Measurements from ENCODE around the gene SH3PXD2A. TPM values are rescaled to one million over a fixed set of nuclear protein-coding genes. Genes with fewer than 3 reads are reported as not detected.

The SH3PXD2A gene
- total RNA-seq, 2 donors from 2014 or later, result 8.7 to 13.7 TPM

GRCh38 chr10:103600956-103601569 lies 254.3 kb downstream of the SH3PXD2A start:
- no peaks in the 10 kb centered on the region for H3K9me3 Mint-ChIP-seq
- DNase-seq (ENCODE audit: low spot score in 2 of 2) (no peak), ATAC-seq (no peak)
- peak overlapping the region in 1 of 2 donors; percentile 5 for H3K27ac Mint-ChIP-seq
- H3K36me3 Mint-ChIP-seq, result peaks cover 0 to 4% of the 10 kb centered on the region in 2 donors

DNA sequence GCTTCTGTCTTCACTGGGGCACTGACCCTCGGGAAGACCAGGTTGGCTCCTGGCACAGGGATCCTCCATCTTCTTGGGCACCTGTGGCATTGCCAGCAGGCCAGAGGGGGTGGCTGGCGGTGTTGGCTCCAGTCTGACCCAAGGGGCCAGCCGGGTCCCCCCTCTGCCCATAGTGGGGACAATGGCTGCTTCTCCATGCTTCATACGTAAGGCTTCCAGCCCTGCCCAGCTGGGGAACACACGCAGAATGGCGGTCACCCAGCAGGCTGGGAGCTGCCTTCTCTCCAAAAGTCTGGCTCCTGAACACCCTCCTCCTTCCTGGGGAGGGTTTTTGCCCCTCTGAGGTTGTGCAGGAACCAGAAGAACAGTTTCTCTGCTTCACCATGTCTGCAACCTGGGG lies 255.1 kb downstream of the SH3PXD2A start:
- Mint-ChIP-seq H3K27ac (no peak overlapping the region), H3K9me3 (no peaks in the 10 kb centered on the region), H3K36me3 (no peaks in the 10 kb centered on the region)
- DNase-seq (ENCODE audit: low spot score in 2 of 2), result no peak
- ATAC-seq, result no peak

- no peak for ATAC-seq
- Mint-ChIP-seq H3K9me3 (no peaks in the 10 kb centered on the region), H3K36me3 (no peaks in the 10 kb centered on the region), H3K27ac (no peak overlapping the region)
- DNase-seq (ENCODE audit: low spot score in 2 of 2), result no peak
These were observed 255.5 kb downstream of the SH3PXD2A start for GRCh38 chr10:103599907-103600306.

- no peaks in the 10 kb centered on the region for H3K9me3 Mint-ChIP-seq
- no peaks in the 10 kb centered on the region for H3K36me3 Mint-ChIP-seq
- DNase-seq (ENCODE audit: low spot score in 2 of 2) (no peak), ATAC-seq (no peak)
- H3K27ac Mint-ChIP-seq, result no peak overlapping the region
These were observed 256.2 kb downstream of the SH3PXD2A start for GRCh38 chr10:103599211-103599610.

GRCh38 chr10:103598654-103599115 lies 256.7 kb downstream of the SH3PXD2A start:
- Mint-ChIP-seq H3K9me3 (no peaks in the 10 kb centered on the region), H3K27ac (no peak overlapping the region), H3K36me3 (no peaks in the 10 kb centered on the region)
- DNase-seq (ENCODE audit: low spot score in 2 of 2) (no peak), ATAC-seq (peak in 1 of 2 donors; percentile 21)

DNA sequence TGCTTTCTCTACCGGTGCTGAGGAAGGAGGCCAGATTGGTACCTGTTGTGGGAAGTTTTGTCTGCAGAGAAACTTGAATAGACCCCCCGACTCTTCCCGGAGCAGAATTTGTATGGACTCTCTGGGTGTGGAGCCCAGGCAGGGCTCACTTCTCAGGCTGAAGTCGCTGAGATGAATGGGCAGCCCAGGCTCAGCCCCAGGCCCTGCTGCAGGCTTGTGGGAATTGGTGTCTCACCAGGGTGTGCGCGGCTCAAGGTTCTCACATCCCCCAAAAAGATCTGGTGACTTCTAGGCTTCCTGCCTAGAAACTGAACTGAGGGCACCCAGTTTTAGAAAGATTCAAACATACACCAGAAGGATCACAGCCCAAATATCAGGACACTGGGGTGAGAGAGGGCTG lies 258.4 kb downstream of the SH3PXD2A start:
- ATAC-seq (no peak), DNase-seq (ENCODE audit: low spot score in 2 of 2) (no peak)
- Mint-ChIP-seq H3K9me3 (no peaks in the 10 kb centered on the region), H3K36me3 (no peaks in the 10 kb centered on the region), H3K27ac (no peak overlapping the region)

- H3K27ac Mint-ChIP-seq, result no peak overlapping the region
- ATAC-seq, result no peak
These were observed 259.2 kb downstream of the SH3PXD2A start for GRCh38 chr10:103595933-103596726.

DNA sequence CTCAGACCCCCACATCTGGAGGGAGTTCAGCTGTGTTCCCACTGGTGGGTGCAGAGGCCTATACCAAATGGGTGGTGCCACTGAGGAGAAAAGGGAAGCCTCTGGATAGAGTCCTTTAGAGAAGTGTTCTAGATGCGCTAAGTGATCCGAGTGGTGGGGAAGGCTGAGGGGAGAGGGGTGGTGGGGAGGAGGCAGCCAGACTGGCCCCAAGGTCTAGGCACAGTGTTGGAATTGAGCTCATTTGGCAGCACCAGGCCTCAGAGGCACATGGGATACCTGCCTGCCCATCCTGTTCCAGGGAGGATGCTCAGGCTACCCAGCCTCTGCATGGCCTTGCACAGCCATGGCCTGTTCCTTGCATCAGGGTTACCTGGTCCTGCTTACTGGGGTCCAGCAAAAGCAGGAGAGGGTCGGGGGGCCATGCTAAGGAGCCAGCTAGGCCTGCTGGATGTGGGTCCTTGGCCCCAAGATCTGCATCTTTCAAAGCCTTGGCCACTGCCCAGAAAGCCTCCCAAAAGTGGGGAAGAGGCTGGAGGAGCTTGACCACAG lies 262.3 kb downstream of the SH3PXD2A start:
- Mint-ChIP-seq H3K27ac (no peak overlapping the region), H3K9me3 (no peaks in the 10 kb centered on the region), H3K36me3 (no peaks in the 10 kb centered on the region)
- DNase-seq (ENCODE audit: low spot score in 2 of 2) (no peak), ATAC-seq (no peak)

More at GRCh38 chr10:103595933-103596726, 259.2 kb downstream of the SH3PXD2A start:
- no peak for DNase-seq (ENCODE audit: low spot score in 2 of 2)
- Mint-ChIP-seq H3K36me3 (no peaks in the 10 kb centered on the region), H3K9me3 (no peaks in the 10 kb centered on the region)

- no peaks in the 10 kb centered on the region for H3K9me3 Mint-ChIP-seq
These were observed 263.0 kb downstream of the SH3PXD2A start for GRCh38 chr10:103592186-103593021.

GRCh38 chr10:103590744-103591291 lies 264.6 kb downstream of the SH3PXD2A start:
- Mint-ChIP-seq H3K27ac (peak overlapping the region in 1 of 2 donors; percentile 75), H3K36me3 (no peaks in the 10 kb centered on the region), H3K9me3 (no peaks in the 10 kb centered on the region)
- ATAC-seq (peak in 1 of 2 donors; percentile 17), DNase-seq (ENCODE audit: low spot score in 2 of 2) (no peak)

More at GRCh38 chr10:103592186-103593021, 263.0 kb downstream of the SH3PXD2A start:
- Mint-ChIP-seq H3K36me3 (no peaks in the 10 kb centered on the region), H3K27ac (peak overlapping the region in 1 of 2 donors; percentile 37)
- DNase-seq (ENCODE audit: low spot score in 2 of 2), result peak in 1 of 2 donors; percentile 52
- ATAC-seq, result peak; percentile 63 to 74

- ATAC-seq, result no peak
These were observed 265.3 kb downstream of the SH3PXD2A start for GRCh38 chr10:103590060-103590459.

GRCh38 chr10:103589074-103589630 lies 266.2 kb downstream of the SH3PXD2A start:
- ATAC-seq, result no peak
- no peaks in the 10 kb centered on the region for H3K36me3 Mint-ChIP-seq
- no peaks in the 10 kb centered on the region for H3K9me3 Mint-ChIP-seq
- H3K27ac Mint-ChIP-seq, result peak overlapping the region in 1 of 2 donors; percentile 63
- DNase-seq (ENCODE audit: low spot score in 2 of 2), result no peak

More at GRCh38 chr10:103590060-103590459, 265.3 kb downstream of the SH3PXD2A start:
- H3K27ac Mint-ChIP-seq, result no peak overlapping the region
- H3K36me3 Mint-ChIP-seq, result no peaks in the 10 kb centered on the region
- no peak for DNase-seq (ENCODE audit: low spot score in 2 of 2)
- no peaks in the 10 kb centered on the region for H3K9me3 Mint-ChIP-seq

GRCh38 chr10:103587073-103587472 lies 268.3 kb downstream of the SH3PXD2A start:
- Mint-ChIP-seq H3K9me3 (no peaks in the 10 kb centered on the region), H3K36me3 (no peaks in the 10 kb centered on the region)
- no peak for ATAC-seq

DNA sequence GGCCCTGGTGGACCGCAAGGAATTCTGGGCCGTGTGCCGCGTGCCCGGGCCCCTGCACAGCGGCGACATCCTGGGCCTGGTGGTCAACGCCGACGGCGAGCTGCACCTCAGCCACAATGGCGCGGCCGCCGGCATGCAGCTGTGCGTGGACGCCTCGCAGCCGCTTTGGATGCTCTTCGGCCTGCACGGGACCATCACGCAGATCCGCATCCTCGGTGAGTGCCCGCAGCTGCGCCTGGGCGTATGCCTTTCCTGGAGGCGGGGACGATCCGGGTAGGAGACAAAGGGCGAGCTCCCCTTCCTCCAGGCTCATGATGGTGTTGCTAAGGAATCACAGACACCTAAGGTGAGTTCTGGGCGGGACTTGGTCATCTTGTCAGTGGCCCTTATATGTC lies 270.4 kb downstream of the SH3PXD2A start:
- no peaks in the 10 kb centered on the region for H3K36me3 Mint-ChIP-seq
- DNase-seq (ENCODE audit: low spot score in 2 of 2), result no peak
- H3K27ac Mint-ChIP-seq, result peak overlapping the region in 1 of 2 donors; percentile 29
- no peak for ATAC-seq
- no peaks in the 10 kb centered on the region for H3K9me3 Mint-ChIP-seq

More at GRCh38 chr10:103587073-103587472, 268.3 kb downstream of the SH3PXD2A start:
- no peak overlapping the region for H3K27ac Mint-ChIP-seq
- no peak for DNase-seq (ENCODE audit: low spot score in 2 of 2)

- H3K27ac Mint-ChIP-seq, result peak overlapping the region; percentile 66 to 91
- DNase-seq (ENCODE audit: low spot score in 2 of 2), result peak in 1 of 2 donors; percentile 39
- ATAC-seq, result peak; percentile 76 to 79
- no peaks in the 10 kb centered on the region for H3K9me3 Mint-ChIP-seq
- H3K36me3 Mint-ChIP-seq, result no peaks in the 10 kb centered on the region
These were observed 271.0 kb downstream of the SH3PXD2A start for GRCh38 chr10:103584216-103585010.

Measured in activated naive CD4-positive, alpha-beta T cell treated with anti-CD3 and anti-CD28 coated beads, Interleukin-2, amount 50 U/mL, for 72 hours (primary cell).